HepG2 (cell line): ENCODE measurements around the gene RETREG2. TPM values are rescaled to one million over a fixed set of nuclear protein-coding genes. Genes with fewer than 3 reads are reported as not detected.

Experiments used
- ATAC-seq: fragments of 200-7000 bp; cut with Tn5 transposase; 3 replicates; pipeline ENCODE4 v1.9.1; 2020; ENCODE audit warnings: mild to moderate bottlenecking, moderate library complexity
- BruUV-seq: library from RNA; stranded (reverse); fragments of 400-500 nt; replicated peaks from 2 replicates; lab custom pipeline; 2021; lab: Mats Ljungman, UMichigan
- CTCF ChIA-PET: fragments of 300-600 bp; formaldehyde crosslinking; extraction: SDS; loops from one replicate; lab custom pipeline; 2021; ENCODE audit warnings: low total read pairs, inconsistent platforms, low intra/inter-chr PET ratio; lab: Yijun Ruan, JAX
- POLR2A ChIA-PET: fragments of 350-600 bp; sonication (Branson Sonifier 250); formaldehyde crosslinking; loops from one replicate; lab custom pipeline; 2020; ENCODE audit warnings: antibody characterized with exemption, inconsistent platforms; lab: Yijun Ruan, JAX
- DNase-seq: peaks from one replicate; pipeline ENCODE4 v3.0.0-alpha.2; 2015; ENCODE audit warnings: low spot score
- FAIRE-seq: peaks from 3 replicates; lab custom pipeline; 2011; peaks lifted over from hg19 to GRCh38; lab: Jason Lieb, UNC
- H2AFZ ChIP-seq: one replicate; pipeline ENCODE4 v1.6.1; 2011; ENCODE audit warnings: low read length, inconsistent platforms
- H3K27ac ChIP-seq: fragments of 300-600 bp; 3 replicates; pipeline ENCODE4 v1.8.0; 2011; ENCODE audit warnings: mixed run types, mild to moderate bottlenecking, mixed read lengths, low read length, inconsistent platforms; ENCODE audit not compliant: insufficient read depth; ENCODE audit errors: extremely low read length
- H3K27me3 ChIP-seq, 2 experiments: fragments of 200-600 bp in 1 of 2; 2 replicates in 1 of 2; 3 replicates in 1 of 2; pipeline versions ENCODE4 v1.6.0 to v1.8.0; 2011; ENCODE audit warnings: low read length in 2 of 2, mild to moderate bottlenecking in 2 of 2, moderate library complexity in 2 of 2, inconsistent platforms in 1 of 2; ENCODE audit not compliant: insufficient read depth in 2 of 2, control insufficient read depth in 1 of 2
- H3K36me3 ChIP-seq, 2 experiments: fragments of 200-600 bp in 1 of 2; replicated peaks in 1 of 2; 2 replicates in 1 of 2; 3 replicates in 1 of 2; pipeline versions ENCODE4 v1.5.1 to v1.8.0; 2011; ENCODE audit warnings: low read length in 2 of 2, inconsistent platforms in 1 of 2; ENCODE audit not compliant: insufficient read depth in 2 of 2, control insufficient read depth in 1 of 2
- H3K4me1 ChIP-seq: 2 replicates; pipeline ENCODE4 v1.5.1; 2012; ENCODE audit warnings: low read length, inconsistent platforms; ENCODE audit not compliant: insufficient read depth
- H3K4me2 ChIP-seq: 2 replicates; pipeline ENCODE4 v1.6.0; 2011; ENCODE audit warnings: low read depth, low read length, inconsistent platforms
- H3K4me3 ChIP-seq, 3 experiments: fragments of 200-600 bp in 1 of 3; sonication (generic), shearing (Covaris generic) in 1 of 3; replicated peaks in 1 of 3; 2 replicates each; pipeline ENCODE4 v1.5.1; 2011 to 2016; ENCODE audit warnings: low read length in 3 of 3, inconsistent platforms in 2 of 3, low read depth in 2 of 3, mild to moderate bottlenecking in 2 of 3, control low read depth in 1 of 3, mixed read lengths in 1 of 3; ENCODE audit not compliant: insufficient read depth in 1 of 3
- H3K79me2 ChIP-seq: one replicate; pipeline ENCODE4 v1.6.1; 2011; ENCODE audit warnings: low read length, inconsistent platforms; ENCODE audit not compliant: insufficient read depth
- H3K9ac ChIP-seq: 2 replicates; pipeline ENCODE4 v1.6.0; 2011; ENCODE audit warnings: mild to moderate bottlenecking, low read depth, low read length, inconsistent platforms; ENCODE audit not compliant: insufficient read depth
- H3K9me3 ChIP-seq: 2 replicates; pipeline ENCODE4 v1.5.1; 2012; ENCODE audit warnings: mild to moderate bottlenecking, low read length
- H4K20me1 ChIP-seq: 2 replicates; pipeline ENCODE4 v1.6.0; 2011; ENCODE audit warnings: inconsistent platforms, mild to moderate bottlenecking, low read length, moderate library complexity; ENCODE audit not compliant: insufficient read depth
- ATM ChIP-seq: fragments of 450-650 bp; IDR thresholded peaks from 2 replicates; pipeline ENCODE4 v1.7.1; 2017; ENCODE audit warnings: mild to moderate bottlenecking, borderline replicate concordance
- HOXA5 ChIP-seq: sonication (generic); formaldehyde crosslinking; IDR thresholded peaks from 2 replicates; pipeline ENCODE4 v1.4.0; 2020; ENCODE audit warnings: missing genetic modification reagents
- POGZ ChIP-seq: sonication (generic); formaldehyde crosslinking; IDR thresholded peaks from 2 replicates; pipeline ENCODE4 v1.4.0; 2020; ENCODE audit warnings: mild to moderate bottlenecking, missing genetic modification reagents
- RFXANK ChIP-seq: IDR thresholded peaks from 2 replicates; pipeline ENCODE4 v1.6.1; 2016
- SNAPC2 ChIP-seq: sonication (generic); formaldehyde crosslinking; IDR thresholded peaks from 2 replicates; pipeline ENCODE4 v1.8.1; 2022; ENCODE audit warnings: mild to moderate bottlenecking, missing genetic modification reagents
- TAF1 ChIP-seq: sonication (generic); formaldehyde crosslinking; IDR thresholded peaks from 2 replicates; pipeline ENCODE4 v1.4.0; 2020; ENCODE audit warnings: missing genetic modification reagents
- YEATS4 ChIP-seq: sonication (generic); formaldehyde crosslinking; IDR thresholded peaks from 2 replicates; pipeline ENCODE4 v1.4.0; 2020; ENCODE audit warnings: missing genetic modification reagents, borderline replicate concordance
- ZC3H4 ChIP-seq: sonication (generic); formaldehyde crosslinking; IDR thresholded peaks from 2 replicates; pipeline ENCODE4 v1.4.0; 2020; ENCODE audit warnings: missing genetic modification reagents, borderline replicate concordance
- ZNF136 ChIP-seq: sonication (generic); formaldehyde crosslinking; IDR thresholded peaks from 2 replicates; pipeline ENCODE4 v1.8.1; 2022; ENCODE audit warnings: low read depth, mild to moderate bottlenecking, moderate library complexity, missing genetic modification reagents
- ZNF224 ChIP-seq: sonication (generic); formaldehyde crosslinking; IDR thresholded peaks from 2 replicates; pipeline ENCODE4 v1.5.0; 2020; ENCODE audit warnings: mild to moderate bottlenecking, missing genetic modification reagents
- ZNF225 ChIP-seq: sonication (generic); formaldehyde crosslinking; IDR thresholded peaks from 2 replicates; pipeline ENCODE4 v1.4.0; 2020; ENCODE audit warnings: mild to moderate bottlenecking, missing genetic modification reagents
- ZNF501 ChIP-seq: sonication (generic); formaldehyde crosslinking; IDR thresholded peaks from 2 replicates; pipeline ENCODE4 v1.5.1; 2020; ENCODE audit warnings: mild to moderate bottlenecking, moderate library complexity, missing genetic modification reagents
- ZNF839 ChIP-seq: sonication (generic); formaldehyde crosslinking; IDR thresholded peaks from 2 replicates; pipeline ENCODE4 v1.4.0; 2020; ENCODE audit warnings: missing genetic modification reagents, mild to moderate bottlenecking, borderline replicate concordance
- ZSCAN25 ChIP-seq: sonication (generic); formaldehyde crosslinking; IDR thresholded peaks from 2 replicates; pipeline ENCODE4 v1.8.0; 2022; ENCODE audit warnings: mild to moderate bottlenecking, missing genetic modification reagents
- WGBS: methylation state at CpG from one replicate; pipeline ENCODE4 v1.1.6; 2017; ENCODE audit warnings: low lambda C conversion rate; 5-methylcytosine and 5-hydroxymethylcytosine counted together
- in situ Hi-C: cut with HindIII; loops from 2 replicates; pipeline ENCODE4 v1.10.0; 2017; ENCODE audit warnings: low pct_unique_long_range_greater_than_20kb; ENCODE audit not compliant: extremely low pct_ligation_motif_present
- intact Hi-C: fragments of 100-400 bp; cut with micrococcal nuclease; formaldehyde crosslinking; loops from one replicate; pipeline ENCODE4 v1.10.0; 2022; ENCODE audit not compliant: unreplicated experiment
- polyA plus RNA-seq, 8 experiments: library from polyadenylated mRNA; depleted of rRNA in 3 of 8; stranded (reverse) in 7 of 8; unstranded in 1 of 8; fragments of >200 nt; fragmentation: Illumina TruSeq in 4 of 8; extraction: Trizol in 4 of 8; gene quantifications; 2 replicates each; pipeline versions ENCODE4 v1.2.1 to v1.2.3, GENCODE V29; 2011 to 2016; ENCODE audit warnings: low read depth in 4 of 8, missing spikeins in 1 of 8, mixed read lengths in 1 of 8; ENCODE audit not compliant: insufficient read depth in 1 of 8
- total RNA-seq, 5 experiments: library from RNA; depleted of rRNA; stranded (reverse); fragments of >200 nt; fragmentation: Illumina TruSeq; extraction: Trizol; gene quantifications; 2 replicates each; pipeline ENCODE4 v1.2.3, GENCODE V29; 2016; ENCODE audit warnings: low read depth in 1 of 5
- TF ChIP-seq, protein P1 (sequence below): sonication (generic); formaldehyde crosslinking; IDR thresholded peaks from 2 replicates; pipeline ENCODE4 v1.4.0; 2020; ENCODE audit warnings: mild to moderate bottlenecking, missing genetic modification reagents
- TF ChIP-seq, protein P2 (sequence below): sonication (generic); formaldehyde crosslinking; IDR thresholded peaks from 2 replicates; pipeline ENCODE4 v1.4.0; 2020; ENCODE audit warnings: missing genetic modification reagents
- TF ChIP-seq, protein P3 (sequence below): sonication (generic); formaldehyde crosslinking; IDR thresholded peaks from 2 replicates; pipeline ENCODE4 v1.5.1; 2020; ENCODE audit warnings: mild to moderate bottlenecking, missing genetic modification reagents, moderate library complexity
- TF ChIP-seq, protein P4 (sequence below): IDR thresholded peaks from 2 replicates; pipeline ENCODE4 v1.6.1; 2016; ENCODE audit warnings: low read depth, borderline replicate concordance

The RETREG2 gene
- total and polyA plus RNA-seq, 2 of the 13 experiments (the other 11 are each of a cell fraction or from before 2014, with no cell fraction given) = 86.0 to 134 TPM

- ATAC-seq = no peak
- Histone ChIP-seq H3K4me3 (no peak overlapping the region), H3K4me1 (peaks cover 17% of the 10 kb centered on the region), H3K4me2 (no peak overlapping the region), H3K36me3 (peaks cover 4 to 7% of the 10 kb centered on the region in 2 experiments), H3K9me3 (no peaks in the 10 kb centered on the region), H4K20me1 (no peaks in the 10 kb centered on the region), H3K79me2 (no peaks in the 10 kb centered on the region), H3K27me3 (peaks cover 0 to 2% of the 10 kb centered on the region in 2 experiments; a peak in 1 of 5 replicates), H2AFZ (no peak overlapping the region), H3K9ac (no peak overlapping the region), H3K27ac (no peak overlapping the region)
- 46% methylated on average over 6 of the region's 6 CpGs for WGBS
- in situ Hi-C loops = no loop called here
- no peak for DNase-seq
- FAIRE-seq = no peak
- CTCF ChIA-PET = no interaction called here
- intact Hi-C loops = no loop called here
- no TSS peak for BruUV-seq
- POLR2A ChIA-PET = interaction anchor here (1.2 to 10.4 kb wide), 2 partner anchors 8 to 39 kb away, joined by 3 to 227 read pairs; partner anchors contain the start of genes CNPPD1 and ZFAND2B
- TF ChIP-seq SNAPC2 (no peak), YEATS4 (no peak), ZNF839 (CRISPR knock-in tag) (no peak), ZC3H4 (no peak), HOXA5 (CRISPR knock-in tag) (no peak), ZNF224 (CRISPR knock-in tag) (no peak), ZNF136 (CRISPR knock-in tag) (no peak), TAF1 (CRISPR knock-in tag) (no peak), ZNF225 (CRISPR knock-in tag) (no peak), RFXANK (CRISPR knock-in tag) (no peak), POGZ (CRISPR knock-in tag) (no peak), ZSCAN25 (no peak), ATM (no peak), ZNF501 (no peak)
- TF ChIP-seq, protein P1, sequence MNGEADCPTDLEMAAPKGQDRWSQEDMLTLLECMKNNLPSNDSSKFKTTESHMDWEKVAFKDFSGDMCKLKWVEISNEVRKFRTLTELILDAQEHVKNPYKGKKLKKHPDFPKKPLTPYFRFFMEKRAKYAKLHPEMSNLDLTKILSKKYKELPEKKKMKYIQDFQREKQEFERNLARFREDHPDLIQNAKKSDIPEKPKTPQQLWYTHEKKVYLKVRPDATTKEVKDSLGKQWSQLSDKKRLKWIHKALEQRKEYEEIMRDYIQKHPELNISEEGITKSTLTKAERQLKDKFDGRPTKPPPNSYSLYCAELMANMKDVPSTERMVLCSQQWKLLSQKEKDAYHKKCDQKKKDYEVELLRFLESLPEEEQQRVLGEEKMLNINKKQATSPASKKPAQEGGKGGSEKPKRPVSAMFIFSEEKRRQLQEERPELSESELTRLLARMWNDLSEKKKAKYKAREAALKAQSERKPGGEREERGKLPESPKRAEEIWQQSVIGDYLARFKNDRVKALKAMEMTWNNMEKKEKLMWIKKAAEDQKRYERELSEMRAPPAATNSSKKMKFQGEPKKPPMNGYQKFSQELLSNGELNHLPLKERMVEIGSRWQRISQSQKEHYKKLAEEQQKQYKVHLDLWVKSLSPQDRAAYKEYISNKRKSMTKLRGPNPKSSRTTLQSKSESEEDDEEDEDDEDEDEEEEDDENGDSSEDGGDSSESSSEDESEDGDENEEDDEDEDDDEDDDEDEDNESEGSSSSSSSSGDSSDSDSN (CRISPR knock-in tag) = no peak
- TF ChIP-seq, protein P2, sequence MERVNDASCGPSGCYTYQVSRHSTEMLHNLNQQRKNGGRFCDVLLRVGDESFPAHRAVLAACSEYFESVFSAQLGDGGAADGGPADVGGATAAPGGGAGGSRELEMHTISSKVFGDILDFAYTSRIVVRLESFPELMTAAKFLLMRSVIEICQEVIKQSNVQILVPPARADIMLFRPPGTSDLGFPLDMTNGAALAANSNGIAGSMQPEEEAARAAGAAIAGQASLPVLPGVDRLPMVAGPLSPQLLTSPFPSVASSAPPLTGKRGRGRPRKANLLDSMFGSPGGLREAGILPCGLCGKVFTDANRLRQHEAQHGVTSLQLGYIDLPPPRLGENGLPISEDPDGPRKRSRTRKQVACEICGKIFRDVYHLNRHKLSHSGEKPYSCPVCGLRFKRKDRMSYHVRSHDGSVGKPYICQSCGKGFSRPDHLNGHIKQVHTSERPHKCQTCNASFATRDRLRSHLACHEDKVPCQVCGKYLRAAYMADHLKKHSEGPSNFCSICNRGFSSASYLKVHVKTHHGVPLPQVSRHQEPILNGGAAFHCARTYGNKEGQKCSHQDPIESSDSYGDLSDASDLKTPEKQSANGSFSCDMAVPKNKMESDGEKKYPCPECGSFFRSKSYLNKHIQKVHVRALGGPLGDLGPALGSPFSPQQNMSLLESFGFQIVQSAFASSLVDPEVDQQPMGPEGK (CRISPR knock-in tag) = no peak
- TF ChIP-seq, protein P3, sequence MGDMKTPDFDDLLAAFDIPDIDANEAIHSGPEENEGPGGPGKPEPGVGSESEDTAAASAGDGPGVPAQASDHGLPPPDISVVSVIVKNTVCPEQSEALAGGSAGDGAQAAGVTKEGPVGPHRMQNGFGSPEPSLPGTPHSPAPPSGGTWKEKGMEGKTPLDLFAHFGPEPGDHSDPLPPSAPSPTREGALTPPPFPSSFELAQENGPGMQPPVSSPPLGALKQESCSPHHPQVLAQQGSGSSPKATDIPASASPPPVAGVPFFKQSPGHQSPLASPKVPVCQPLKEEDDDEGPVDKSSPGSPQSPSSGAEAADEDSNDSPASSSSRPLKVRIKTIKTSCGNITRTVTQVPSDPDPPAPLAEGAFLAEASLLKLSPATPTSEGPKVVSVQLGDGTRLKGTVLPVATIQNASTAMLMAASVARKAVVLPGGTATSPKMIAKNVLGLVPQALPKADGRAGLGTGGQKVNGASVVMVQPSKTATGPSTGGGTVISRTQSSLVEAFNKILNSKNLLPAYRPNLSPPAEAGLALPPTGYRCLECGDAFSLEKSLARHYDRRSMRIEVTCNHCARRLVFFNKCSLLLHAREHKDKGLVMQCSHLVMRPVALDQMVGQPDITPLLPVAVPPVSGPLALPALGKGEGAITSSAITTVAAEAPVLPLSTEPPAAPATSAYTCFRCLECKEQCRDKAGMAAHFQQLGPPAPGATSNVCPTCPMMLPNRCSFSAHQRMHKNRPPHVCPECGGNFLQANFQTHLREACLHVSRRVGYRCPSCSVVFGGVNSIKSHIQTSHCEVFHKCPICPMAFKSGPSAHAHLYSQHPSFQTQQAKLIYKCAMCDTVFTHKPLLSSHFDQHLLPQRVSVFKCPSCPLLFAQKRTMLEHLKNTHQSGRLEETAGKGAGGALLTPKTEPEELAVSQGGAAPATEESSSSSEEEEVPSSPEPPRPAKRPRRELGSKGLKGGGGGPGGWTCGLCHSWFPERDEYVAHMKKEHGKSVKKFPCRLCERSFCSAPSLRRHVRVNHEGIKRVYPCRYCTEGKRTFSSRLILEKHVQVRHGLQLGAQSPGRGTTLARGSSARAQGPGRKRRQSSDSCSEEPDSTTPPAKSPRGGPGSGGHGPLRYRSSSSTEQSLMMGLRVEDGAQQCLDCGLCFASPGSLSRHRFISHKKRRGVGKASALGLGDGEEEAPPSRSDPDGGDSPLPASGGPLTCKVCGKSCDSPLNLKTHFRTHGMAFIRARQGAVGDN (CRISPR knock-in tag) = no peak
- TF ChIP-seq, protein P4, sequence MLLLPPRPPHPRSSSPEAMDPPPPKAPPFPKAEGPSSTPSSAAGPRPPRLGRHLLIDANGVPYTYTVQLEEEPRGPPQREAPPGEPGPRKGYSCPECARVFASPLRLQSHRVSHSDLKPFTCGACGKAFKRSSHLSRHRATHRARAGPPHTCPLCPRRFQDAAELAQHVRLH (CRISPR knock-in tag) = no peak
These were observed 9.5 kb upstream of the RETREG2 start for GRCh38 chr2:219168526-219168925.
